SHP77 treated with DMSO at 0.1 percent for 48 hours (cell line): ENCODE data around the gene JMJD8.

Source experiments
- DNase-seq: peaks from one replicate; lab custom pipeline; 2025; lab: John Stamatoyannopoulos, UW

JMJD8 gene, protein sequence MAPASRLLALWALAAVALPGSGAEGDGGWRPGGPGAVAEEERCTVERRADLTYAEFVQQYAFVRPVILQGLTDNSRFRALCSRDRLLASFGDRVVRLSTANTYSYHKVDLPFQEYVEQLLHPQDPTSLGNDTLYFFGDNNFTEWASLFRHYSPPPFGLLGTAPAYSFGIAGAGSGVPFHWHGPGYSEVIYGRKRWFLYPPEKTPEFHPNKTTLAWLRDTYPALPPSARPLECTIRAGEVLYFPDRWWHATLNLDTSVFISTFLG

DNA sequence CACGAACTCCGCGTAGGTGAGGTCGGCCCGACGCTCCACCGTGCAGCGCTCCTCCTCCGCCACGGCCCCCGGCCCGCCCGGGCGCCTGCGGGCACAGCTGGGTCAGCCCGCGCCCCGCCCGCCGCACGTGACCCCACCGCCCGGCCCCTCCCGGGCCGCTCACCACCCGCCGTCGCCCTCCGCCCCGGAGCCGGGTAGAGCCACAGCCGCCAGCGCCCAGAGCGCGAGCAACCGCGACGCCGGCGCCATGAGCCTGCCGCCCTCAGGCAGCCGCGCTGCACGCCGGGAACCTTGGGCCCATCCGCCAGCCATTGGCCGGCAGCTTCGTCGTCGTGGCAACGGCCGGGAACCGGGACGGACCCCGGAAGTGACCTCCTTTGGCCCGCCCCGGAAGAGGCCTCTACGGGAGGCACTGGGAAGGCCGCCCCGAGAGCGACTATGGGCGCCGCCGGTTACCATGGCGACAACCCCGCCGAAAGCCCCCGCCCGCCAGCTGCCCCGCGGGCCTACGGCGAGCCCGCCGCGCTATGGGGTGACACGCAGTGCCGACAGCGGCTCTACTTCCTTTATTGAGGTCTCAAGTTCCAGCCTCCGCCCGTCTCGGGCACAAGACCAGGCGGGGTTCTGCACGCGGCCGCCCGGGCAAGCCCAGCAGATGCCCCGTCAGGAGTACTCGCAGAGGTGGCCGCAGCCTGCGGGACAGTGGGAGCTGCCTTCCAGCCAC lies at the start of gene JMJD8:
Gene JMJD8, minus strand, starts transcription at position 264 of the 724 bp plus-strand sequence. Its CDS starts 15 bp downstream, at position 249.
- DNase-seq = peak; percentile 93

- no peak for DNase-seq
Observed at GRCh38 chr16:733382-734207, 49.5 kb upstream of the JMJD8 start.

- no peak for DNase-seq
Observed at GRCh38 chr16:732936-733335, 48.8 kb upstream of the JMJD8 start.

GRCh38 chr16:732332-732731 lies 48.2 kb upstream of the JMJD8 start:
- DNase-seq = no peak

DNA sequence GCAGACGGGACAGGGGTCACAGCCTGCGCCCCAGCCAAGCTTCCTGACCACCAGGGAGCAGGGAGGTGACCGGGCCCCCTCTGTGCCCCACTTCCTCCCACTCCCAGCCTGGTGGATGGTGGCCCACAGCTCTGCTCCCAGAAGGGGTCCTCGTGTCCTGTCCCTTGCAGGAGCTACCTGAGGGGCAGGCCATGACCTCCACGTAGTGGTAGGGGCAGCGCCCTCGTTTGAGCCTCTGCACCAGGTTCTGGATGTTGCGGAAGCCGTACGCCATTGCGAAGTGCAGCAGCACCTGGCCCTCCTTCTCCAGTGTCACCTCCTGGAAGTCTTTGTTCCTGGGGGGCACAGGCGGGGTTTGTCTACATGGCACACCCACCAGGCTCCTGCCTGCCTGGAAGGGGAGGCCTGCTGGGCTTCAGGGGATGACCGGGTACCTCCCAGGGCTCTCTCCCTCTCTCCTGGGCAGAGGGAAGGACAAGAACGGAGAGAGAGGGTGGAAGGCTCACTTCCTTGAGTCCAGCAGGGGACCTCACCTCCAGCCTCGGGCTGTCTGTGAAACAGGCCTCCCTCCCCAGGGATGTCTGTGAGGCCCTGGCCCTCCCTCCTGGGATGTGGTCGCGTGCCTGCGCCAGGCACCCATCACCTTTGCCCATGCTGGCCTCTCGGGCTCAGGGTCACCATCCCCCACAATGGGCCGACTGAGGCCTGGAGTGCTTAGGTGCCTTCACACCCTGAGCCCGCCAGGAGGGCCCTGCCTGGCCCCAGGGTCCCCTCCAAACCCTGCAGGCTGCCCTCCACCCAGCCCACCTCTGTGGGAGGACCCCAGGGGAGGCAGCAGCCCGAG lies 46.8 kb upstream of the JMJD8 start:
- DNase-seq = no peak

- DNase-seq = no peak
Observed at GRCh38 chr16:729768-730665, 45.9 kb upstream of the JMJD8 start.

- no peak for DNase-seq
Observed at GRCh38 chr16:728890-729744, 45.0 kb upstream of the JMJD8 start.

DNA sequence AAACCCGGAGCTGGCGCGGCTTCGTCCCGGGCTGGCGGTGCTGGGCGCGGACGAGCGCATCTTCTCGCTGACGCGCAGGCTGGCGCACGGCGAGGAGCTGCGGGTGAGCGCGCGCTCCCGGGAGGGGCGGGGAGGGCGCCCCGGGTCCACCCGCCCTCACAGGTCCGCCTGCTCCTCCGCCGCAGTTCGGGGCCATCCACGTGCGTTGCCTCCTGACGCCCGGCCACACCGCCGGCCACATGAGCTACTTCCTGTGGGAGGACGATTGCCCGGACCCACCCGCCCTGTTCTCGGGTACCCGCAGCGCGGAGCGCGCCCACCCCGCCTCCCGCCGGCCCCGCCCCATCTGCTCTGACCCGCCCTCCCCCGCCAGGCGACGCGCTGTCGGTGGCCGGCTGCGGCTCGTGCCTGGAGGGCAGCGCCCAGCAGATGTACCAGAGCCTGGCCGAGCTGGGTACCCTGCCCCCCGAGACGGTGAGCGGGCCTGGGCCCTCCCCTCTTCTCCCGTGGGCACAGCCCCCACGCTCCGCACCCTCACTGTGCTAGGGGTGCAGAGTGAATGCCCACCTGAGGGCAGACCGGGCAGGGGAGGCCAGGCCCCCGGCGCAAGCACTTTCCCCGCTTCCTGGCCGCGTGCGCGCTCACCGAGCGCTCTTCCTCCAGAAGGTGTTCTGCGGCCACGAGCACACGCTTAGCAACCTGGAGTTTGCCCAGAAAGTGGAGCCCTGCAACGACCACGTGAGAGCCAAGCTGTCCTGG lies 44.2 kb upstream of the JMJD8 start:
- DNase-seq = no peak

DNA sequence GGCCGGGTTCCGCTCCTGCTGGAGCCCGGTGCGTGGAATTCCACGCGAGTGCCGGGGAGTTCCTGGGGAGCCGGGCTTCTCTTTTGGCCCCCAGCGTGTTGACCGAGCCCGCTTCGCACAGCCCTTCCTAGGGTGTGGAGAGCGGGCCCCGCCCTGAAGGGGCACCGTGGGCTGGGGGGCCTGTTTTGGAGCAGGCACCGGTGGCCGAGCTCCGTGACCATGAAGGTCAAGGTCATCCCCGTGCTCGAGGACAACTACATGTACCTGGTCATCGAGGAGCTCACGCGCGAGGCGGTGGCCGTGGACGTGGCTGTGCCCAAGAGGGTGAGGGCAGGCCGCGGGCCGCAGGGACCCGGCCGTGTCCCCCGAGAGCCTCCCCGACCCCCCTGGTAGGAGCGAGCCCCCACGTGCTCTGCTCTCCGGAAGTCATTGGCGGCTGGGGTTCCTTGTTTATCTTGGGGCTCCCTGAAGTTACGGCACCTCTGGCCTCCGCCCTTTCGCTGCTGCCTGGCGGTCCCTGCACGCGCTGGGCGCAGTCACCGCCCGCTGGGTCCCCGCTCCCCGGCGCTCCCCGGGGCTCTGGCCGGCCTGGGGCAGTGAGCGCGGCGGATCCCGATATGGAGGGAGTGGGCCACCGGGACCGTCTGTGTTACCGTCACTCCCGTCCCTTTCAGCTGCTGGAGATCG lies 43.3 kb upstream of the JMJD8 start:
- DNase-seq = no peak

- DNase-seq = no peak
Observed at GRCh38 chr16:726438-727290, 42.5 kb upstream of the JMJD8 start, which contains the start of the genes CCDC78 and HAGHL. Gene CCDC78 (minus strand): TSS chr16:726443. CDS start chr16:726367, 76 bp downstream. Gene HAGHL (plus strand): TSS chr16:727106. CDS start chr16:727510, 404 bp downstream.

DNA sequence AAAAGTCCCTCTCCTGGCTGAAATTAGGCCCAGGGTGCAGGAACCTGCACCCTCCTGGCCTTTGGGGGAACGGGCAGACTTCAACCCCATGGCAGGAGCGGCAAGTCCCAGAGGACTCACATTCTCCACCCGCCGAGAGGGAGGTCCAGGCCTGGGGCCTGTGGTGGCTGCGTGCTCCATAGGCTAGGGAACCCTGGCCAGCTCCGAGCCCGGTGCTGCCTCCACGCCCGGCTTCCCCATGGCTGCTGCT lies 42.0 kb upstream of the JMJD8 start:
- no peak for DNase-seq

GRCh38 chr16:725463-726187 lies 41.5 kb upstream of the JMJD8 start:
- DNase-seq = no peak

GRCh38 chr16:725041-725376 lies 40.9 kb upstream of the JMJD8 start:
- DNase-seq = no peak

DNA sequence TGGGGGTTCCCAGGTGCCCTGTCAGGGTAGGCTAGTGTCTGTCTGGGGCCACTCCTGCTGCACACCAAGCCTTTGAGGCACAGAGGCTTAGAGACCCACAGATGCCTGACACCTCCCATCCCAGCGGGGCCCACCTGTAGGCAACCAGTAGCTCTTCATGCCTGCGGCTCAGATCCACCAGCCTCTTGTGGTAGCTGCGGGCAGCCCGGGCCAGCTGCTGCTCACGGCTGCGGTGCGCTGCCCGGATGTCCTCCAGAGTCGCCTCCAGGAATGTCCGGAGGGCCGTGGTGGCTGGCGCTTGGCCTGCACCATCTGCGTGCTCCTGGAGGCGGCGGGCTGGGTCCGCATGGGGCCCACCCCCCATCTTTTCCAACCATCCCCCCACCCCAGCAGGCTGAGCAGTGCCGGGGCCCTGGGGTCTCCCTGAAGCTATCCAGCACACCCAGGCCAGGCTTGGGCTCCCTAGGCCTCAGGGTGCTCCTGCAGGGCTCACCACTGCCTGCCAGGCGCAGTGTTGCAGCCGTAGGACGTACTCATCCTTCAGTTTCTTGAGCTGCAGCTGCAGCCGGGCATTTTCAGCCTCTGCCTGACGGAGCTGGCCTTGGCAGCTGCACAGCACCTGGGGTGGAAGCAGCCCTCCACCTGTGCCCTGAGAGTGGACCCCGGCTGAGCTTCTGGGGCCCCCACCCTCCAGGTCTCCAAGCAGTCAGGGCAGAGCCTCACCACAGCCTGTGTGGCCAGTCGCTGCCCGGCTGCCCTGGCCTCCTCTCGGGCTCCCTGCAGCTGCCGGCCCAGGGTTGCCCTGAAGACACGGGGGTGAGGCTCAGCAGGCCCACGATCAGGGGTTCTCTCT lies 40.3 kb upstream of the JMJD8 start:
- no peak for DNase-seq

GRCh38 chr16:723695-724094 lies 39.6 kb upstream of the JMJD8 start:
- no peak for DNase-seq
